GM18907 (cell line): ENCODE measurements around the gene EPHB6.

Experiments used
- ATAC-seq: cut with Tn5 transposase; IDR thresholded peaks from one replicate; pipeline ENCODE4 v1.9.1; 2021; ENCODE audit warnings: mild to moderate bottlenecking, moderate library complexity; ENCODE audit not compliant: unreplicated experiment

EPHB6 gene

GRCh38 chr7:142876236-142876960 is 21.5 kb downstream of the EPHB6 start:
- ATAC-seq = no peak

DNA sequence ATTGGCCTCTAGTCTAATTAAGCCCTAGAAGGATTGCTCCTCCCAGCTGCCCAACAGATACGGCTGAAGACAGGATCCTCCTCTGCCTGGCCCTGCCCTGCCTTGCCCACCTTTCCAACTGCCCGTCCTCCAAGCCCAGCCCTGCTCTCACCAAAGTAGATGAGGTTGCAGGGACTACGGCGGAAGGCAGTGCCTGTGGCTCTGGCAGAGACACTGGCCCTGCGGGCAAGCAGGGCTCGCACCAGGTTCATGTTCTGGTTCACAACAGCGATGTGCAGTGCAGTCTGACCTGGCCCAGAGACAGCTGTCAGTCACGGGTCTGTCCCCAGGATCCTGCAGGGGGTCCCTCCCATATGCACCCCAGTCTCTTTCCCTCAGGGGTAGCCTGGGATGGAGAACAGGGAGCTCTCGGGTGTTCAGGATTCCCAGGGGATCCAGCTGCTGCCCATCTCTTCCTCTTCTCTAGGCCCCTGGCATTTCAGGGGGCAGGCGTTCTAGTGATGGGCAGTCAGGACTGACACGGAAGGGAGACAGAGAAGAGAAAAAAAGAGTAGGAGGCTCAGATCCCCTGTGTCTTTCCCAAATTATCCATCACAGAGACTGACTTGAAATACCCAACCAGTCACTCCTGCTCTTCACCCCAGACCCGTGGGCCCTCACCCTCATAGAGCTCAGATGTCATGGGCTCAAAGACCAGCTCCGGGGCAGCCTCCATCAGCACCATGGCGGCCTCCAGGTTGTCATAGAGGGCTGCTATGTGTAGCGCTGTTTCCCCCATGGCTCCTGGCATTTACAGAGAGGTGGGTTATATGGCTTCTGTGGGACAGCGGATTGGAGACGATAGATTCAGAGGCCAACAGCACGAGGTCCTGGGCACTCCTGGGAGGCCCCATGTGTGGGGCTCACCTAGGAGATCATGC is 22.4 kb downstream of the EPHB6 start:
- no peak for ATAC-seq

GRCh38 chr7:142878315-142878714 is 23.4 kb downstream of the EPHB6 start:
- no peak for ATAC-seq

DNA sequence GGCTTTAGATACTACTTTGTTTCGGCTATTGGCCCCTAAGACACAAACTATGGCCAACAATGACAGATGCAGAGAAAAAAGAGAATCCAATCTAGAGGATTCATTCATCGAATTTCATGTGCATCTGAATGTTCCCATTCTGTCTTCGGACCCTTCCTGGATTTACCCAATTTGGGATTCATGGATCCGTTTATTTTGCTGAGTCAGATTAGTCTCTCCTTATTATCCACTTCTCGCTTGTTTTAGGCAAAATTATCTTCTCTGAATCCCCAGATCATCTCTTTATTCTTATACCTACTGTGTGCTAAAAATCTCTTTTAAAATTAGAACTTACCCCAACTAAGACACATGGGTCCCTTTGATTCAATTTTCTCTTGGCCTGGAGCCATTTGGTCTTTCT is 24.2 kb downstream of the EPHB6 start:
- ATAC-seq = no peak

DNA sequence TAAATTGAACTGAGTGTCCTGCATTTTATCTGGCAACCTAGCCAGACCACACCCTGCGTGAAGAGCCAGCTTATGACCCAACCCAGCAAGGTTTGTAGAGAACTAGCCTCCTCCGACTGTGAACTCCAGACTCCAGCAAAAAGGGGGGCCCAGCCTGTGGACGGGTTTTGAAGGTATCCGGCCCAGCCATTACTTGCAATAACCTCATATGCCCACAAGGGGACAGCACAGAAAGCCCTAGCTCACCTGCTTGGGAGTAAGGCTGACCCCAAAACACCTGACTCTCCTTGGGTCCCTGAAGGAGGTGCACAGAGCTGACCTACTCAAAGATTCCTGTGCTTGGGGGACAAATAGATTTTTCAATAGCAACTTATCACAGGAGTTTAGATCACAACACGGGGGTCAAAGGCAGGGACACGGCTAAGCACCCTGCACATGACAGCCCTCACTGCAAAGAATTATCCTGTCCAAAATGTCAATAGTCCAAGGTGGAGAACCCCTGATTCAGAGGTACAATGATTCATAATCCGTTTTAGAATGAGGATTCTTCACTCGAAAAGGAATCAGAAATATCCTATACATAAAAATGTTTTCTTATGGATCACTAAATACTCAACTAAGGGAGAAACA is 26.1 kb downstream of the EPHB6 start:
- no peak for ATAC-seq

DNA sequence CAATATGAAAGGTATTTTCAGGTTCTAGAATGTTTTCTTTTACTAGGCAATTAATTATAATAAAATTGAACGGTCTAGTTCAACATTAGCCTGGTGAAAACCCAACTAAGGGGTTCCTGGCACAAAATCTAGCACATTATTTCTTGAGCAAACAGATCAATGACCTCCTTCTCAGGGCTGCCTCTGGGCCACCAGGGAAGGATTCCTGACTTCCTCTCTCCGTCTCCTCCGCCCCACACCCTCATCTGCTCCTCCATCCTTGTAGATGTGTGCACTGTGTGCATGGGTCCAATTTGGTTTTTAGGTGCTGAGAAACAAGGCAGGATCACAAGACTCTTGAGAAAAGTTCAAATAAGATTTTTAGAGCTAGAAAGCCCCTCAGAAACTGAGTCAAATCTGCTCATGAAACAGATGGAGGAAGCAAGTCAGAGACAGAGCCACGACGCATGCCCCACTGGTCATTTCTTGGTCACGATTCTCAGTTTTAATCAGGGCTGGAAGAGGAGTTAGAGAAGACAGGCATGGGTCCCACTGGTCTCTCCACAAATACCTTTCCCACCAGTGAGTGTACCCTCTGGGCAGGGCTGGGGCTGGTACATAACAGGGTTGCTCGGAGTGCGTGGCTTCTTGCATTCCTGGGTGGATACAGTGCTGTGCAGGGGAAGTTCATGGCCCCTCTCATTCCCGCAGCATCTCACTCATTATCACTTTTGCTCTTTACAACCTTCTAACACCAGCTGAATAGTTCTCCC is 26.9 kb downstream of the EPHB6 start:
- ATAC-seq = no peak

- ATAC-seq = no peak
Observed at GRCh38 chr7:142882338-142882678, 27.4 kb downstream of the EPHB6 start.

GRCh38 chr7:142883145-142883544 is 28.3 kb downstream of the EPHB6 start:
- ATAC-seq = no peak

GRCh38 chr7:142883571-142884285 is 28.9 kb downstream of the EPHB6 start:
- no peak for ATAC-seq

GRCh38 chr7:142884286-142884640 is 29.4 kb downstream of the EPHB6 start:
- no peak for ATAC-seq

GRCh38 chr7:142885311-142886230 is 30.7 kb downstream of the EPHB6 start, which contains the start of gene TRPV6:
TSS of gene TRPV6 (minus strand) at chr7:142885745.
- ATAC-seq = no peak

DNA sequence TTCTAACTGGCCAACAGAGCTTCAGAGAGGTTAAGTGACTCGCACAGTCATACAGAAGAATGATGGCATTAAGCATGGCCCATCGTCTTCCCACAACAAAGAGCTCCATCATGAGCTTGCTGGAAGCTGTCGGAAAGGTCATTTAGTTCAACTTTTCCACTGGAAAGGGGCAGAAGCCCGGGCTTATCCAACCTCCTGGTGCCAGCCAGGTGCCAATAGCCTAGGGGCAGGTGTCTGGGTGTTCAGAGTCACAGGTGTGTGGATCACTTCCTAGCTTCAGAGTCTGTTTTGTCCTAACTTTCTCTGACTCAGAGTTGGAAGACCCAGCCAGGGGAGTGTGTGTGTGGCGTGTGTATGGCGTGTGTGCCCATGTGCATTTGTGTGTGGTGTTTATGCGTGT is 32.0 kb downstream of the EPHB6 start:
- ATAC-seq = no peak

DNA sequence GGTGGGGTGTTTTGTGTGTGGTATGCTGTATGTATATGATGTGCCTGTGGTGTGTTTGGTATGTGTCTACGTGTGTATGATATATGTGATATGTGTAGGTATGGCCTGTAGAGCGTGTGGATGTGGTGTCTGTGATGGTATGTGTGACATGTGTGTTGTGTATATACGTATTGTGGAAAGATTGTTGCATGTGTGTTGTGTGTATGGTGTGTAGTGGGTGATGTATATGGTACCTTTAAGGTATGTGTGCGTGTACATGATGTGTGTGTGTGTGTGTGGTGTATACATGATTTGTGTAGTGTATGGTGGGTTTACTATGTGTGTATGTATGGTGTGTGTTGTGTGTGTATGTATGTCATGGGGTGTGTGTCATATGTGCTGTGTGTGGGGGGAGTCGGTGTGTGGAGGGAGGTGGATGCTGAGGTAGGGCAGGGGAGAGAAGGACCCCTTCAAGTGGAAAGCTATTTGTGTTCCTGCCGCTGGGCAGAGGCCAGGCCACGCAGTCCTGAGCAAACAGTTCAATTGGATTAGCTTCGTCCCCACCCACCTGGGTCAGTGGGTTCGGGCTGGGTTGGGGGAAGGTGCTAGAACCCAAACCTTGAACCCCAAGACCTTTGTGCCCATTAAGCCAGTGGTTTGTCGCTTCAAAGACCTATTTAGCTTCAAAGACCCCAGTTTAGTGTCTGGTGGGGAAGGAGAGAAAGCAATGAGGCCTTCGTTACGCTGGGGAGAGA is 32.6 kb downstream of the EPHB6 start:
- no peak for ATAC-seq

GRCh38 chr7:142889816-142890215 is 34.9 kb downstream of the EPHB6 start:
- no peak for ATAC-seq

- ATAC-seq = no peak
Observed at GRCh38 chr7:142890874-142891485, 36.1 kb downstream of the EPHB6 start.

DNA sequence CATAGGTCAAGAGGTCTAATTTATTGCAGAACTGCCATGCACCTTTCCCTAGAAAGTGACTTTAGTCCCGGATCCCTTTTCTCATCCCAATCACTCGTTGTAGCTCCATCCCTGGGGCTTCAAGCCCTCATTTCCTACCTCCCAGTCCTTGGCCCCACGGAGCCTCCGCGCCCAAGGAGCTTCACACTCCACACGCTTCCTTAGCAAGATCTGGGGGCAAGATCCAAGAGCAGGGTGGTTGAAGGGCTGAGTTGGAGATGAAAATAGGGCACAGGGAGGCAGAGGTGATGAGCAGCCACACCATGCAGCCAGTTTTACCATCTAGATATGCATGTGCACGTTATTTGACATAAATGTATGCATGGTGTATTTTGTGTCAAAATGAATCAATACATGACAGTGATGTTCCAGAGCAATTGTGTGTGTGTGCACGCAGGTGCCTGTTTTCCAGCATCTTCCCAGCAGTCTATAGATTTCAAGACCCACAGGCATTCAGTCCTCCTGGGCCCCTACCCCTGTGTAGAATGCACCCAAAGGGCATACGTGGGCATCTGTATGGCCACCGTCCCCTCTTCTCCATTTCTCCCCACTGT is 36.7 kb downstream of the EPHB6 start:
- ATAC-seq = no peak

DNA sequence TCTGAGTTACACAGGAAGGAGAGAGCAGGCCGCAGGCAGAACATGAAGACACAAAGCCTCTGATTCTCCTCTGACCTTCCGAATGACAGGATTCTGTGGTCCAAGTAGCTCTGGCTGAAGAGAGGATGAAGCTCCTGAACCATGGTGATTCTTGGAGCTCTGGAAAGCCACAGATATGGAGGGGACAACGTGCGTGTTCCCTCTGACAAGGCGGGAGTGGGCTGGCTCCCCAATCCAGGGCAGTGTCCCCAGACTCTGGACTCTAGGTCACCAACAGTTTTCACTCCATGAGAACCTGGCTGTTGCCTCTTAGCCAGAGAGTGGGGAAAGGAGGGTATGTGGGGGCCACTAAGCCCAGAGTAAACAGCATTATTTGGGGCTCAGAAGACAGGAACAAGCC is 38.1 kb downstream of the EPHB6 start:
- no peak for ATAC-seq
